ENCODE measurements around the gene RPL28. TPM values are rescaled to one million over a fixed set of nuclear protein-coding genes. Genes with fewer than 3 reads are reported as not detected.
A peak's percentile ranks its signal among the peaks of the same experiment; 100 is the strongest.

Gene RPL28
- total and polyA plus RNA-seq, 2 donors (not counting 3 experiments of a cell fraction or from before 2014, with no cell fraction given), result 1,872 to 3,435 TPM

GRCh38 chr19:55340784-55341147 lies 45.0 kb upstream of the RPL28 start:
- peaks cover 0 to 3% of the 10 kb centered on the region in 2 experiments for H3K27me3 ChIP-seq (ENCODE audit: control insufficient read depth in 2 of 2, insufficient read depth in 2 of 2, low read length in 2 of 2)
- no peaks in the 10 kb centered on the region for H4K20me1 ChIP-seq (replicated peaks; ENCODE audit: control insufficient read depth, extremely low read depth, insufficient read depth, low read length)
- H2AFZ ChIP-seq (ENCODE audit: low read depth, low read length), result no peak overlapping the region
- dilution Hi-C loops (cut with MboI; ENCODE audit: extremely low pct_ligation_motif_present, low sequenced_read_pairs) (no loop called here), intact Hi-C loops (cut with micrococcal nuclease) (no loop called here)
- no TSS peak for BruUV-seq (replicated peaks)
- no peak overlapping the region for H3K9ac ChIP-seq (replicated peaks; ENCODE audit: extremely low read depth, insufficient read depth, low read length)
- no peaks in the 10 kb centered on the region for H3K79me2 ChIP-seq (ENCODE audit: control insufficient read depth, insufficient read depth, low read length)
- no peaks in the 10 kb centered on the region for H3K9me1 ChIP-seq (replicated peaks; ENCODE audit: control insufficient read depth, extremely low read depth, insufficient read depth, low read length)
- POLR2A ChIA-PET, result no interaction called here
- peak overlapping the region; percentile 71 for H3K4me2 ChIP-seq (ENCODE audit: insufficient read depth, low read length)
- TF ChIP-seq POLR2AphosphoS5 (IDR thresholded peaks at IDR 0.05; ENCODE audit: insufficient read depth, low read depth, low read length) (no peak), CTCF (IDR thresholded peaks at IDR 0.05; ENCODE audit: extremely low read depth in 1 of 2, insufficient read depth in 1 of 2, low read depth in 1 of 2, low read length in 2 of 2) (peak in 1 of 2 donors; percentile 35)
- H3K36me3 ChIP-seq (ENCODE audit: control insufficient read depth in 2 of 2, extremely low read depth in 1 of 2, insufficient read depth in 2 of 2, low read length in 2 of 2), result peaks cover 0 to 7% of the 10 kb centered on the region in 2 experiments
- peak; percentile 17 for DNase-seq (ENCODE audit: low read depth, low spot score)
- CTCF ChIA-PET, result interaction anchor here (0.6 to 1.4 kb wide), 2 partner anchors 40 to 42 kb away, joined by 4 to 6 read pairs; no protein-coding TSS in a partner anchor
- no peak overlapping the region for H3K27ac ChIP-seq (ENCODE audit: insufficient read depth, low read depth, low read length)
- no peaks in the 10 kb centered on the region for H3K9me3 ChIP-seq (replicated peaks; ENCODE audit: control insufficient read depth, insufficient read depth, low read length)
- FAIRE-seq, result no peak
- peaks cover 10% of the 10 kb centered on the region for H3K4me1 ChIP-seq (ENCODE audit: control insufficient read depth, extremely low read depth, insufficient read depth, low read length)
- peak overlapping the region in 1 of 3 experiments; percentile 69 for H3K4me3 ChIP-seq (replicated peaks in 1 of 3; ENCODE audit: insufficient read depth in 1 of 3, low read depth in 1 of 3, low read length in 3 of 3)

GRCh38 chr19:55341171-55341588 lies 44.6 kb upstream of the RPL28 start:
- no TSS peak for BruUV-seq (replicated peaks)
- DNase-seq (ENCODE audit: low read depth, low spot score), result peak; percentile 11

More at GRCh38 chr19:55341171-55341588, 44.6 kb upstream of the RPL28 start:
- Histone ChIP-seq H3K4me3 (replicated peaks in 1 of 3; ENCODE audit: insufficient read depth in 1 of 3, low read depth in 1 of 3, low read length in 3 of 3) (peak overlapping the region in 1 of 3 experiments; percentile 69), H3K36me3 (ENCODE audit: control insufficient read depth in 2 of 2, extremely low read depth in 1 of 2, insufficient read depth in 2 of 2, low read length in 2 of 2) (peaks cover 0 to 7% of the 10 kb centered on the region in 2 experiments), H3K27me3 (ENCODE audit: control insufficient read depth in 2 of 2, insufficient read depth in 2 of 2, low read length in 2 of 2) (peaks cover 0 to 3% of the 10 kb centered on the region in 2 experiments), H4K20me1 (replicated peaks; ENCODE audit: control insufficient read depth, extremely low read depth, insufficient read depth, low read length) (no peaks in the 10 kb centered on the region), H3K4me2 (ENCODE audit: insufficient read depth, low read length) (no peak overlapping the region), H2AFZ (ENCODE audit: low read depth, low read length) (no peak overlapping the region), H3K9me1 (replicated peaks; ENCODE audit: control insufficient read depth, extremely low read depth, insufficient read depth, low read length) (no peaks in the 10 kb centered on the region), H3K27ac (ENCODE audit: insufficient read depth, low read depth, low read length) (no peak overlapping the region), H3K79me2 (ENCODE audit: control insufficient read depth, insufficient read depth, low read length) (no peaks in the 10 kb centered on the region), H3K9ac (replicated peaks; ENCODE audit: extremely low read depth, insufficient read depth, low read length) (no peak overlapping the region), H3K9me3 (replicated peaks; ENCODE audit: control insufficient read depth, insufficient read depth, low read length) (no peaks in the 10 kb centered on the region), H3K4me1 (ENCODE audit: control insufficient read depth, extremely low read depth, insufficient read depth, low read length) (peaks cover 10% of the 10 kb centered on the region)
- CTCF ChIA-PET, result interaction anchor here (0.6 to 1.4 kb wide), 2 partner anchors 40 to 42 kb away, joined by 4 to 6 read pairs; no protein-coding TSS in a partner anchor
- dilution Hi-C loops (cut with MboI; ENCODE audit: extremely low pct_ligation_motif_present, low sequenced_read_pairs) (no loop called here), intact Hi-C loops (cut with micrococcal nuclease) (no loop called here)
- FAIRE-seq, result no peak
- POLR2A ChIA-PET, result no interaction called here
- TF ChIP-seq MAX (IDR thresholded peaks at IDR 0.05; ENCODE audit: insufficient read depth, insufficient read length) (no peak), CTCF (IDR thresholded peaks at IDR 0.05; ENCODE audit: extremely low read depth in 1 of 2, insufficient read depth in 1 of 2, low read depth in 1 of 2, low read length in 2 of 2) (no peak), POLR2A (IDR thresholded peaks at IDR 0.05; ENCODE audit: low read depth, low read length) (no peak), MYC (IDR thresholded peaks at IDR 0.05; ENCODE audit: low read depth, low read length) (no peak), GATA2 (IDR thresholded peaks at IDR 0.05; ENCODE audit: insufficient read depth, insufficient read length, low read depth, low read length) (no peak), POLR2AphosphoS5 (IDR thresholded peaks at IDR 0.05; ENCODE audit: insufficient read depth, low read depth, low read length) (no peak), JUN (IDR thresholded peaks at IDR 0.05; ENCODE audit: borderline replicate concordance, insufficient read depth, insufficient read length, low read depth) (no peak), EZH2 (IDR thresholded peaks at IDR 0.05; ENCODE audit: borderline replicate concordance, low read depth, low read length, severe bottlenecking) (no peak), FOS (IDR thresholded peaks at IDR 0.05; ENCODE audit: borderline replicate concordance, insufficient read depth, low read length) (no peak)
